Limb (tissue), 2 donors: Measurements from ENCODE around the gene SPRY4.
"Not testable (repeated sequence)": the region's sequence is repeated elsewhere in the genome, so short reads cannot be mapped to it uniquely, and the experiment has no call there.

ENCODE experiments used
- DNase-seq, 2 donors: peaks; one replicate each; pipeline ENCODE4 v3.0.0-alpha.2; 2016; ENCODE audit errors: extremely low spot score in 2 of 2

SPRY4 gene

GRCh38 chr5:142324871-142325724 is at the start of gene SPRY4:
Gene SPRY4, minus strand, starts transcription at chr5:142325021. Its CDS starts 9,913 bp downstream, at chr5:142315108.
- peak; percentile 96 to 98 for DNase-seq

- DNase-seq, result no peak
These were observed 43.7 kb upstream of the SPRY4 start for GRCh38 chr5:142368529-142368928.

DNA sequence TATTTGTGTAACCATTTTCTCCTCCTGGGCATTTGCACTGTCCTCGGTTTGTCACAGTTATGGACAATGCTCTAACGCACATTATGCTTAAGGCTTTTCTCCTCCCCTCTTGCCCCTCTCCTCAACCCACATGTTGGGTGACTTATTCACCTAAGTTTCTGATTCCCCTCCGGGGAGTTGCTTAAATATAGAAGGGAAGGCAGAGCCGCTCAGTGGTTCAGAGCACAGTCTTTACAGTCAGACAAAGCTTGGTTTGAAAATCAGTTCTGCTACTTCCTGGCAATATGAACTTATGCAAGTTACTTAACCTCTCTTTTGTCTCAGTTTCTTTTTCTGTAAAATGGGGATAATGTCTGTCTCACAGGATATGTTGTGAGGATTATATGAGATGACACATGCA is 41.2 kb upstream of the SPRY4 start:
- no peak for DNase-seq

DNA sequence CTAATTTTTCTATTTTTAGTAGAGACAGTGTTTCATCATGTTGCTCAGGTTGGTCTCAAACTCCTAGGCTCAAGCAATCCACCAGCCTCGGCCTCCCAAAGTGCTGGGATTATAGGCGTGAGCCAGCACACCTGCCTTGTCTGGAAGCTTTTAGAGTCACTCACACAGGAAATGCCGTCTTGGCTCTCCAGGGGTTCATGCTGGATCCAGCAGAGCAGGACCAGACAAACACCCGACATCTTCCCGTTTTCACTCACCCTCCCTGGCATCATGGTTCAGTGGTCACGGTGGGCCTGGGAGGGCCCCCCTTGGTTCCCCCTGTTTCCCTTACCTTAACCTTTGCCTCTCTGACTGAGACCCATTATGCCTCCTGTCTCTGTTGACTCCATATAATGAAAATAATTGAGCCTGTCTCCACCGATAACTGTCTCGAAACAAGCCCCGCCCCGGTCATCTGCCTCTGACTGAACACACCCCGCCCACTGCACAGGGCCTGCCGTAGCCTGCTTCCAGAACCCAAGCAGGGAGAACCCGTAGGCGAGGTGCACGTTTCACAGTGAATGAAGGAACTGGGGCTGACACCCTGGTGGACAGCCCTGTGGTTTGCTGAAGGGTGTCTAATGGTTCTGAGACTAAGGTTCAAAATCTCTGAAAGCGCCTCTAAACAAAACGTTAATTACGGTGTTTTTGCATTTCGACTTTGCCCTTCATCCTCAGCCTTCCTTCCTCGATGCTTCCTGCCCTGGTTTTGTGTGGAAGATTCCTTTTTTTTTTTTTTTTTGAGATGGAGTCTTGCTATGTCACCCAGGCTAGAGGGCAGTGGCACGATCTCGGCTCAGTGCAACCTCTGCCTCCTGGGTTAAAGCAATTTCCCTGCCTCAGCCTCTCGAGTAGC is 39.7 kb upstream of the SPRY4 start:
- no peak for DNase-seq

DNA sequence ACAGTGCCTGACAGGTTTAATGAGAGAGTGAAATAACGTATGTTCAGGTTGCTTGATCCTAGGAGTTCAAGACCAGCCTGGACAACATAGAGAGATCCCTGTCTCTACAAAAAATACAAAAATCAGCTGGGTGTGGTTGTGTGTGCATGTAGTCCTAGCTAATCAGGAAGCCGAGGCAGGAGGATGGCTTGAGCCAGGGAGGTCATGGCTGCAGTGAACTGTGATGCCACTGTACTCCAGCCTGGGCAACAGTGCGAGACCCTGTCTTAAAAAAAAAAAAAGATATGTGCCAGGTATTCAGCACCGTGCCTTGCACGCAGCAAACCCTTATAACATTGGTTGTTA is 38.8 kb upstream of the SPRY4 start:
- no peak for DNase-seq

GRCh38 chr5:142362193-142362592 is 37.4 kb upstream of the SPRY4 start:
- not testable (repeated sequence) for DNase-seq

- DNase-seq, result no peak
These were observed 35.8 kb upstream of the SPRY4 start for GRCh38 chr5:142360607-142361120.

- DNase-seq, result no peak
These were observed 35.3 kb upstream of the SPRY4 start for GRCh38 chr5:142360051-142360498.

GRCh38 chr5:142358648-142359047 is 33.8 kb upstream of the SPRY4 start:
- no peak for DNase-seq

GRCh38 chr5:142358121-142358520 is 33.3 kb upstream of the SPRY4 start:
- no peak for DNase-seq

DNA sequence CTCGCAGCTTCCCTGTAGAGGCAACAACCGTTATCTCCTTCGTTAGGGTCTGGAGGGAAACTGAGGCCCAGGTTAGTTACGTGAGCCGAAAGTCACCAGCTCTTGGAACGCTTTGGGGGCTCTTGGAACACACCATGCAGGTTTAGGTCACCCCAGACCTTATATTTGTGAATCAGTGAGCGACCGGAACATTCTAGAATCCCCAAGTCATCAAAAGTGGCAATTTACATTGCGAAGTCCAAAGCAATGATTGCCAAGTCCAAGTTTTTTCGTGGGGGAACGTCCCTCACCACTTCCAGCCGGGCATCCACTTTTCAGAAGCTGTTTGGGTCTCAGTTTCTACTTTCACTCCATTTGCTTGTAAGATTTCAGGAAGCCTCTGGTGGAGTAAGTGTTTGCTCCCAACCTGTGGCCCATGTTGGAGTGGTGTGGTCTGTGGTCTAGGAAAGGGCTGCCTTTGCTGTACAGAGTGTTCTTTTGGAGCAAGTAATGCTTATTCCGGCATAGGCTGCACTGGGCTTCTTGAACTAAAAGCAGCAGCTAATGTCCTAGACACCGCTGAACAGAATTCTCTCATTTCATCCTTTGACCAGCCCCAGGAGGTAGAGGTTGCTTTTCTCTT is 32.8 kb upstream of the SPRY4 start:
- no peak for DNase-seq

DNA sequence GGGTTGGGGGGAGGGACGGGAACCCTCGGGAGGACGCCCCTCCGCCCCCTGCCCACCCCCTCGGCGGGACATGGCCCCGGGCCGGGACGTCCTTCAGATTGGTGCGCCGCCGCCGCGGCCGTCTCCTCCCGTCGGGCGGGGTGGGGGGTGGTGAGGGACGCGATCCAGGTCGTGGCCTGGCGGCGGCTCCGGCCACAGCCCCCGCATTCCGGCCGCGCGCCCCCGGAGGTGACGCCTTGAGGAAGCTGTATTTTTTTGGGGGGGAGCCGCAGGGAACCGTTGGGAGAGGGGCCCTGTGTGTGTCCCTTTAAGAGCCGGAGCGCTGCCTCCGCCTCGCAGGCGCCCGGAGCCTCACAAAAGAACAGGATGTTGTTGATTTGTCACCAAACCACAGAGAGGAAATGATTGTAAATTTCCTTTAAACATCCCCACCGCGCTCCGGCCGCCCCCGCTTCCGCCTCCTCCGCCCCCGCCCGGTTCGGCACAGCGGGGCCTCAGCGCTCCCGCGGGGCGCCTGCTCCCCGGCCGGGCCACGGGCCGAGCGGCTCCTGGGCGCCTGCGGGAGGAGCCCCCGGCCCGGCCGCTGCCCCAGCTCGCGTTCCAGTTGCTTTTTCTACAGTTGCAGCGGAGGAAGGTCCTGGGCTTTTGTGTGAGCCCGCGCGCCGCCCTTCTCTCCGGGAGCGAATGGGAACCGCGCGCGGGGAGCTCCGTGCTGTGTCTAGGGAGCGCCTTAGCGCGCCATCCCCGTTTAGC is 32.1 kb upstream of the SPRY4 start:
- DNase-seq, result peak; percentile 87 to 88

GRCh38 chr5:142356349-142356715 is 31.5 kb upstream of the SPRY4 start:
- DNase-seq, result peak in 1 of 2 donors; percentile 60

- no peak for DNase-seq
These were observed 28.3 kb upstream of the SPRY4 start for GRCh38 chr5:142353071-142353472.

DNA sequence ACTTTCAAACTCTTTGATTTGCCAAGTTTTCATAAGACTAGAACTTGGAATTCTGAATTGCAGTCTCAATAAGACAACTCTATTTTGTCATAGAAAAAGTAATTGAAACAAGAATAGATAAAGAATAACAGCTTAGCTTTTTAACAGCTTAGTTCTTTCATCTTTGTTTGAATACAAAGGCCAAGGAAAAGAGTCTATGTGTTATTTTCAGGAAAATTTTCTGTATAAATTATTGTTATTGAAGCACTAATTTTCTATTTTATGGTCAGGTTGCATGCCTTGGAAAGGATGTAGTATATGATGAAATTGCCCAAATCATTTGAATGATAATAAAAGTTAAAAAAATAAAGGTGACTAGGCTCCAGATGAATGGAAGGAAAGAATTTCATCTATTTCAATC is 25.2 kb upstream of the SPRY4 start:
- DNase-seq, result no peak

DNA sequence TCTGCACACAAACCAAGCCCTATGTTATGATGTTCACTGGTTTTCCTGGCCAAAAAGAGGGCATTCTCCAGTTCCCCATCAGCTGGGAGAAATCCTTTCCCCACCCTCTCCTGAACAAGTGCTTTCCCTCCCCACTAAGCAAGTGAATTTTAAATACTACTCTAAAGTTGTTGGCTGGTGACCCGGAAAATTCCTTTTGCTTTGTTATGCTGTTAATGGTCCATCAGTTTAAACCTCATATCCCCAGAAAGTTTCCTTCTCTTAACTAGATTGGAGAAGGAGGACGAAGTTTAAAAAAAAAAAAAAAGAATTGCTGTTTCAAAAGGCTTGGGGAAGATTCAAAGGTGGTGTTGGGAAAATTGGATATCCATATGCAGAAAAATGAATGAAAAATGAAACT is 21.9 kb upstream of the SPRY4 start:
- no peak for DNase-seq

GRCh38 chr5:142344915-142345314 is 20.1 kb upstream of the SPRY4 start:
- not testable (repeated sequence) for DNase-seq

DNA sequence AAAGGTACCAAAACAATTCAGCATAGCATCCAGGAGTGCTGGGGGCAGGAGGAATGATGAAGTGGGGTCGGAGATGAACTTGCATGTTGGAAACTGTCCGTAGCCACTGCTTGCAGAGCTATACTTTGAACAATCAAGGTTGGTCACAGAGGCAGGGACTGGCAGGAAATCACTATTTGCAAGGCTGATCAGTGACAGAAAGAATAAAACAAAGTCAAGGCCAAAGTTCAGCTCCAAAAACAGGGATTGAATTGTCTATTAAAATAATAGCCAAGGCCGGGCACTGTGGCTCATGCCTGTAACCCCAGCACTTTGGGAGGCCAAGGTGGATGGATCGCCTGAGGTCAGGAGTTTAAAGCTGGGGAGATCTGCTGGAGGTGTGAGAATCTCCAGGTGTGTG is 18.7 kb upstream of the SPRY4 start:
- DNase-seq, result no peak

- no peak for DNase-seq
These were observed 17.5 kb upstream of the SPRY4 start for GRCh38 chr5:142342128-142342981.

- no peak for DNase-seq
These were observed 15.0 kb upstream of the SPRY4 start for GRCh38 chr5:142339781-142340180.
